Calu3 (cell line): ENCODE measurements around the gene LETM1. TPM values are rescaled to one million over a fixed set of nuclear protein-coding genes. Genes with fewer than 3 reads are reported as not detected.

Experiments used
- BruUV-seq: library from RNA; stranded (reverse); fragments of 400-500 nt; replicated peaks from 2 replicates; lab custom pipeline; 2021; lab: Mats Ljungman, UMichigan
- CTCF ChIA-PET: fragments of 300-600 bp; sonication (Branson Sonifier 250); formaldehyde crosslinking; loops from one replicate; lab custom pipeline; 2022; ENCODE audit warnings: antibody characterized with exemption; lab: Charles Lee
- DNase-seq: peaks from one replicate; pipeline ENCODE4 v3.0.0; 2022
- H3K27ac Mint-ChIP-seq: one replicate; pipeline ENCODE4 v1.8.0; 2022; ENCODE audit warnings: mixed read lengths; ENCODE audit not compliant: unreplicated experiment
- H3K27me3 Mint-ChIP-seq: one replicate; pipeline ENCODE4 v1.8.0; 2022; ENCODE audit warnings: mixed read lengths; ENCODE audit not compliant: unreplicated experiment
- H3K36me3 Mint-ChIP-seq: one replicate; pipeline ENCODE4 v1.8.0; 2022; ENCODE audit warnings: mild to moderate bottlenecking, moderate library complexity, mixed read lengths; ENCODE audit not compliant: insufficient read depth, unreplicated experiment
- H3K4me1 Mint-ChIP-seq: one replicate; pipeline ENCODE4 v1.8.0; 2022; ENCODE audit warnings: mild to moderate bottlenecking, low read depth, mixed read lengths; ENCODE audit not compliant: unreplicated experiment
- H3K4me3 Mint-ChIP-seq: one replicate; pipeline ENCODE4 v1.8.0; 2022; ENCODE audit warnings: mild to moderate bottlenecking, low read depth, moderate library complexity, mixed read lengths; ENCODE audit not compliant: unreplicated experiment
- H3K9me3 Mint-ChIP-seq: one replicate; pipeline ENCODE4 v1.8.0; 2022; ENCODE audit warnings: low read depth, mixed read lengths; ENCODE audit not compliant: unreplicated experiment
- intact Hi-C: fragments of 100-400 bp; cut with micrococcal nuclease; formaldehyde crosslinking; loops from one replicate; pipeline ENCODE4 v1.10.0; 2022; ENCODE audit not compliant: unreplicated experiment
- total RNA-seq: library from RNA; stranded (reverse); gene quantifications from 2 replicates; pipeline ENCODE4 v1.2.3, GENCODE V29; 2022
- TF ChIP-seq, protein P1 (sequence below): fragments of 200-600 bp; IDR thresholded peaks from one replicate; pipeline ENCODE4 v1.8.0; 2022; ENCODE audit warnings: antibody characterized with exemption; ENCODE audit not compliant: unreplicated experiment

The LETM1 gene
- total RNA-seq, 1 experiment from 2014 or later, result 47.2 TPM

DNA sequence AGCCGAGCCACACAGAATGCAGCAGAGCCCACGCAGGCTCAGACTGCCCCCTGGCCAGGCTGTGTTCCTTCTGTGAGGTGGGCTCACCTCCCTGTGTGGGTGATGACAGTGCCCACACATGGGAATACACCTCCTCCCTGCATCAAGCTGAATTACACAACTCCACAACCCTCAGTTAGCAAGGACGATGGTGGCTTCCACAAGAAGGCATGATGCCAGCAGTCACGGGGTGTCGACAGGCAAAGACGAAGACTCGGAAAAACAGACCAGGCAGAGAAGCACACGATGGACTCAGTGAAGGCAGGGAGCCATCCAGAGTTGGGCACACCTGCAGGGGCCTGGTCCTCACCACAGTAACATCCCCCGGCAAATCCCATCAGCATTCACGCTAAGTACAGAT, 12.1 kb downstream of the LETM1 start:
- intact Hi-C loops, result no loop called here
- H3K4me3 Mint-ChIP-seq, result no peak overlapping the region
- no peaks in the 10 kb centered on the region for H3K27me3 Mint-ChIP-seq
- no peak overlapping the region for H3K27ac Mint-ChIP-seq
- H3K9me3 Mint-ChIP-seq, result no peaks in the 10 kb centered on the region
- DNase-seq, result no peak
- BruUV-seq, result no TSS peak
- H3K4me1 Mint-ChIP-seq, result no peaks in the 10 kb centered on the region
- H3K36me3 Mint-ChIP-seq, result peaks cover 11% of the 10 kb centered on the region
- CTCF ChIA-PET, result no interaction called here
- TF ChIP-seq, protein P1, sequence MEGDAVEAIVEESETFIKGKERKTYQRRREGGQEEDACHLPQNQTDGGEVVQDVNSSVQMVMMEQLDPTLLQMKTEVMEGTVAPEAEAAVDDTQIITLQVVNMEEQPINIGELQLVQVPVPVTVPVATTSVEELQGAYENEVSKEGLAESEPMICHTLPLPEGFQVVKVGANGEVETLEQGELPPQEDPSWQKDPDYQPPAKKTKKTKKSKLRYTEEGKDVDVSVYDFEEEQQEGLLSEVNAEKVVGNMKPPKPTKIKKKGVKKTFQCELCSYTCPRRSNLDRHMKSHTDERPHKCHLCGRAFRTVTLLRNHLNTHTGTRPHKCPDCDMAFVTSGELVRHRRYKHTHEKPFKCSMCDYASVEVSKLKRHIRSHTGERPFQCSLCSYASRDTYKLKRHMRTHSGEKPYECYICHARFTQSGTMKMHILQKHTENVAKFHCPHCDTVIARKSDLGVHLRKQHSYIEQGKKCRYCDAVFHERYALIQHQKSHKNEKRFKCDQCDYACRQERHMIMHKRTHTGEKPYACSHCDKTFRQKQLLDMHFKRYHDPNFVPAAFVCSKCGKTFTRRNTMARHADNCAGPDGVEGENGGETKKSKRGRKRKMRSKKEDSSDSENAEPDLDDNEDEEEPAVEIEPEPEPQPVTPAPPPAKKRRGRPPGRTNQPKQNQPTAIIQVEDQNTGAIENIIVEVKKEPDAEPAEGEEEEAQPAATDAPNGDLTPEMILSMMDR, result no peak

DNA sequence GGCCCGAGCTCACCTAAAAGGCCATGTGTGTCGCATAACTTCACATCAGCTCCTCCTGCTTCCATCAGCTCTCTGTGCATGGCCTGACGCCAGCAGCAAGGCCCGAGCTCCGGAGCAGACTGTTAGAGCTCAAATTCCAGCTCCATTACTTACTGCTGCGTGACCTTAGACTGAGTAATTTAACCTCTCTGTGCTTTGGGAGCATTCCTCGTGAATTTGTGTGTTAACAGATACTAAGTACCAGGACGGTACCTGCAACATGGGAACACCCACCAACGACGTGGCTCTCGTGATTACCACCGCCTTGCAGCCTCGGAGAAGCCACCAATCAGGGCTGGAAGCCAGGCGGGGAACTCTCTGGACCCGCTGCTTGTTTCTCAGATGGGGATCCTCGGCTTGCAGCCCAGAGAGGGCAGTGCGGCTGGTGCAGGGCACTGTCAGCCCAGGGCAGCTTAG, 12.9 kb downstream of the LETM1 start:
- no TSS peak for BruUV-seq
- Mint-ChIP-seq H3K4me3 (no peak overlapping the region), H3K4me1 (no peaks in the 10 kb centered on the region), H3K36me3 (peaks cover 20% of the 10 kb centered on the region), H3K9me3 (no peaks in the 10 kb centered on the region), H3K27ac (no peak overlapping the region), H3K27me3 (no peaks in the 10 kb centered on the region)
- CTCF ChIA-PET, result no interaction called here
- intact Hi-C loops, result no loop called here
- DNase-seq, result no peak
- TF ChIP-seq, protein P1, result no peak

DNA sequence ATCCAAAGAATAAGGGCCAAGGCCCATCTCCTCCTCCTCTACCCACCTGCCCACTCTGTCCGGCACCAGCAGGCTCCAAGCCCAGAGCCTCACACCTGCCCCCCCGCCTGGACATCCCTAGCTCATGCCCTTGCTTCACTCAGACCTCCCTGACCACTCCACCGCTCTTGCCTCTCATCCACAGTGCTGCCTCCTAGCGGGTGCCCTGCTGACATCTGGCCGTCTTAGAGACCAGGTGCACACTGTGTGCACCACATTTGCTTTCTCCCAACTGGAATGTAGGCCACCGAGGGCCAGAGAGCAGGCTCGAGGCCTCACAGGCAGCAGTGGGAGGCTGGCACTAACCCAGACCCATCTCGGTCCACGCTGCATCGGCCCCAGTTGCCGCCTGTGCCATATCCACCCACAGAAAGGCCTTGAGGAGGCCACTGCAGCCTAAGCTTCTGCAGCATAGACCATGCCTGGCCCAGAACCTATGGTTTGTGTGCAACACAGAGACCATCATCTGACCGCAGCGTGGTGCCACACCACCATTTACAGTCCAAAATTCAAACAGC, 13.5 kb downstream of the LETM1 start:
- Mint-ChIP-seq H3K27me3 (no peaks in the 10 kb centered on the region), H3K9me3 (no peaks in the 10 kb centered on the region), H3K36me3 (peaks cover 19% of the 10 kb centered on the region), H3K4me3 (no peak overlapping the region), H3K27ac (no peak overlapping the region), H3K4me1 (no peaks in the 10 kb centered on the region)
- TF ChIP-seq, protein P1, result no peak
- BruUV-seq, result no TSS peak
- no peak for DNase-seq
- intact Hi-C loops, result no loop called here
- CTCF ChIA-PET, result no interaction called here

DNA sequence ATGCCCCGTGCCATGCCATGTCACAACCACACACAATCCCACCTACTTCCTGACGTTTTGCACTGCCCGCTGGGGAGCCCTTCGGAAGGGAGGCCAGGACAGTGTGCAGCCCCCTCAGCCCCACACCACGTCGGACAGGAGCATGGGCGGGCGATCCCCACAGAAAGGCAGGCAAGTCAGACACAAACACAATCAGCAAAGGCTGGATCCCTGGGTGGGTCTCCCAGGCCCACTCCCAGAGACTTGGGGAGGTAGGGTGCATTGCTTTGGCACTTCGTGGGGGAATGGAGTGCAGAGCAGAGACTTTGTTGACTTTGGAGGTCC, 14.1 kb downstream of the LETM1 start:
- H3K9me3 Mint-ChIP-seq, result no peaks in the 10 kb centered on the region
- CTCF ChIA-PET, result no interaction called here
- peaks cover 14% of the 10 kb centered on the region for H3K36me3 Mint-ChIP-seq
- no peaks in the 10 kb centered on the region for H3K27me3 Mint-ChIP-seq
- TF ChIP-seq, protein P1, result no peak
- DNase-seq, result no peak
- H3K4me1 Mint-ChIP-seq, result no peaks in the 10 kb centered on the region
- intact Hi-C loops, result no loop called here
- no peak overlapping the region for H3K27ac Mint-ChIP-seq
- no peak overlapping the region for H3K4me3 Mint-ChIP-seq
- BruUV-seq, result no TSS peak
